Cardiac septum (tissue), 1 donor: ENCODE measurements around the gene TNRC18. TPM values are rescaled to one million over a fixed set of nuclear protein-coding genes. Genes with fewer than 3 reads are reported as not detected.
"Not testable (repeated sequence)": the region's sequence is repeated elsewhere in the genome, so short reads cannot be mapped to it uniquely, and the experiment has no call there.

ENCODE experiments used
- DNase-seq: peaks from one replicate; pipeline ENCODE4 v3.0.0-alpha.2; 2020; ENCODE audit warnings: low spot score
- intact Hi-C: fragments of 100-400 bp; cut with DNase I; formaldehyde crosslinking; loops from one replicate; pipeline ENCODE4 v1.14.0; 2022
- long read RNA-seq: library from polyadenylated mRNA; unstranded; transcript quantifications from one replicate; pipeline ENCODE4 v2.0.0, GENCODE V29; 2021
- total RNA-seq: library from RNA; stranded (reverse); fragmentation: NEBNext Ultra II Directional; extraction: Animal tissue kit (Norgen Biotek cat#: 25700); gene quantifications from one replicate; pipeline ENCODE4 v1.2.1, GENCODE V29; 2021
- donor health status: DM: no; HTN: no; CAD: no.

The TNRC18 gene, protein sequence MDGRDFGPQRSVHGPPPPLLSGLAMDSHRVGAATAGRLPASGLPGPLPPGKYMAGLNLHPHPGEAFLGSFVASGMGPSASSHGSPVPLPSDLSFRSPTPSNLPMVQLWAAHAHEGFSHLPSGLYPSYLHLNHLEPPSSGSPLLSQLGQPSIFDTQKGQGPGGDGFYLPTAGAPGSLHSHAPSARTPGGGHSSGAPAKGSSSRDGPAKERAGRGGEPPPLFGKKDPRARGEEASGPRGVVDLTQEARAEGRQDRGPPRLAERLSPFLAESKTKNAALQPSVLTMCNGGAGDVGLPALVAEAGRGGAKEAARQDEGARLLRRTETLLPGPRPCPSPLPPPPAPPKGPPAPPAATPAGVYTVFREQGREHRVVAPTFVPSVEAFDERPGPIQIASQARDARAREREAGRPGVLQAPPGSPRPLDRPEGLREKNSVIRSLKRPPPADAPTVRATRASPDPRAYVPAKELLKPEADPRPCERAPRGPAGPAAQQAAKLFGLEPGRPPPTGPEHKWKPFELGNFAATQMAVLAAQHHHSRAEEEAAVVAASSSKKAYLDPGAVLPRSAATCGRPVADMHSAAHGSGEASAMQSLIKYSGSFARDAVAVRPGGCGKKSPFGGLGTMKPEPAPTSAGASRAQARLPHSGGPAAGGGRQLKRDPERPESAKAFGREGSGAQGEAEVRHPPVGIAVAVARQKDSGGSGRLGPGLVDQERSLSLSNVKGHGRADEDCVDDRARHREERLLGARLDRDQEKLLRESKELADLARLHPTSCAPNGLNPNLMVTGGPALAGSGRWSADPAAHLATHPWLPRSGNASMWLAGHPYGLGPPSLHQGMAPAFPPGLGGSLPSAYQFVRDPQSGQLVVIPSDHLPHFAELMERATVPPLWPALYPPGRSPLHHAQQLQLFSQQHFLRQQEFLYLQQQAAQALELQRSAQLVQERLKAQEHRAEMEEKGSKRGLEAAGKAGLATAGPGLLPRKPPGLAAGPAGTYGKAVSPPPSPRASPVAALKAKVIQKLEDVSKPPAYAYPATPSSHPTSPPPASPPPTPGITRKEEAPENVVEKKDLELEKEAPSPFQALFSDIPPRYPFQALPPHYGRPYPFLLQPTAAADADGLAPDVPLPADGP (N-terminal part only)
- total RNA-seq: 40.5 TPM
- long read RNA-seq, partial matches to known transcripts: 41 of 48 reads
- long read RNA-seq, other reads (novel, unspliced or antisense): 7 of 48 reads

DNA sequence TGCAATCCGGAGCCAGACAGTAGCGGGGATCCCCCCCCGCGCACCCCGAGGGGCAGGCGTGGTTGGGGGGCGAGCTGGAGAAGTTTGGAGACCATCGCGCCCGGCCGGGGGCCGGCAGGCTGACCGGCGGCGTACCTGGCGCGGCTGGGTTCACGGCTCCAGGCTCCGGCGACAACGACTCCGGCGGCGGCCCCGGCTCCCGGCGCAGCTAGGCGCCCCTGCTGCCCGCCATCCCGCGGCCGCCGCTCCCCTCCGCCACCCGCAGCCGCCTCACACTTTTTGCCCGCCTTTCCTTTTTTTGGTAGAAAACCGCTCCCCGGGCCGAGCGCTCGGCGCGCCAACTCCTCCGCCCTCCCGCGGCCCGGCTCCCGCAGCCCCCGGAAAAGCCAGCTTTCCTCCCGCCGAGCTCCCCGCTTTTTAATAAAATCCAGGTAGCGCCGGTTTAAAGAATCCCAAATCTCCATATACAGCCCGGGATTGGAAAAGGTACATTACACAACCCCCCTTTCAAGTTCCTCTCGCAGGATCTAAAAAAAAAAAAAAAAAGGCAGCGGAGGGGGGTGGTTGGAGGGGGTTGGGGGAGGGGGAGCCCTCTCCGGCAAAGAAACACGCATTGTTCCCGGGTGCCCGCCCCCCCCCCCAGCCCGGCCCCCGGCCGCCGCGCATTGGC is at the start of gene TNRC18:
TSS of gene TNRC18 (minus strand) at position 529 of the 670 bp plus-strand sequence. CDS start 2,588 bp downstream, outside the sequence.
- no peak for DNase-seq
- intact Hi-C loops: no loop called here

DNA sequence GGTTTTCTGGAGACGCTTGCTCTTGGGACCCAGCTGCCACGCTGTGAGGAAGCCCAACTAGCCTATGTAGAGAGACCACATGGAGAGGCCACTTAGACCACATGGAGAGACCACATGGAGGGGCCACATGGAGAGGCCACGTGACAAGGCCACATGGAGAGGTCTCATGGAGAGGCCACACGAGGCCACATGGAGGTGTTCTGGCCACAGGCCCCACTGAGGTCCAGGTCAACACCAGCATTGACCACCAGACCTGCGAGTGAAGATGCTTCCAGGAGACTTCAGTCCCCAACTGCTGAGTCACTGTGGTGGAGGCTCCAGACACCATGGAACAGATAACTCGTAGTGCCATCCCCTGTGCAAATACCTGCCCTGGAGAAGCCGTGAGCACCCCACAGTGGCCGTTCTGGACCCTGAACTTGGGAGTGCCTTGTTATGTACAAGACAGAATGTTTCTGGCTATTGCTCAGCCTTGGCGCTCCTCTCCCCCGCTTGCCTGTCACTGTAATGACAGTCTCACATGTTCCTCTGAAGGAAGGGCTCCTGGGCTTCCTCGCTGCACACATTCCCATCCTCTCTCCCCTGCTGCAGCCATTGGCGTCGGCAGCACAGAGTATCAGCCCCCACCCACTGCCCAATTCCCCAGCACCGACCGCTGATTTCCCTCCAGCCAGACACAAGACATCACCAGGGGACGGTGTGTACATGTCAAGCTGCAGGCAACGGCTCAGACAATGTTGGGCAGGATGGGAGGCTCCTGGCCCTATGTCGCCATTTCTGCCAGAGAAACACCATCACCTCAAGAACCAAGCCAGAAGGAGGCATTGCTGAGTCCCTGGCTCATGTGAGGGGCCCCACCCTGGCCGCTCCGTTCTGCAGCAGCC is 49.0 kb upstream of the TNRC18 start:
- no peak for DNase-seq
- intact Hi-C loops: no loop called here

DNA sequence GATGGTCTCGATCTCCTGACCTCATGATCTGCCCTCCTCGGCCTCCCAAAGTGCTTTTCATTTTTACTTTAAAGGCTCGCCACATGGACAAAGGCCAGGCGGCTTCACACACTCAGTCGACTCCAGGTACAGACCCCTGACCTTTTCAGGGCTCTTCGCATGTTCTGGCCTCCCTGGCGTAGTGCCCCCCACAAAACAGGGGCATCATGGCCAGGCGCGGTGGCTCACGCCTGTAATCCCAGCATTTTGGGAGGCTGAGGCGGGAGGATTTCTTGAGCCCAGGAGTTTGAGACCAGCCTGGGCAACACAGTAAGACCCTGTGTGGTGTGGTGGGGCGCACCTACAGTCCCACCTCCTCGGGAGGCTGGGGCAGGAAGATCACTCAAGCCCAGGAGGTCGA is 48.0 kb upstream of the TNRC18 start:
- DNase-seq, intact Hi-C loops: not testable (repeated sequence)

DNA sequence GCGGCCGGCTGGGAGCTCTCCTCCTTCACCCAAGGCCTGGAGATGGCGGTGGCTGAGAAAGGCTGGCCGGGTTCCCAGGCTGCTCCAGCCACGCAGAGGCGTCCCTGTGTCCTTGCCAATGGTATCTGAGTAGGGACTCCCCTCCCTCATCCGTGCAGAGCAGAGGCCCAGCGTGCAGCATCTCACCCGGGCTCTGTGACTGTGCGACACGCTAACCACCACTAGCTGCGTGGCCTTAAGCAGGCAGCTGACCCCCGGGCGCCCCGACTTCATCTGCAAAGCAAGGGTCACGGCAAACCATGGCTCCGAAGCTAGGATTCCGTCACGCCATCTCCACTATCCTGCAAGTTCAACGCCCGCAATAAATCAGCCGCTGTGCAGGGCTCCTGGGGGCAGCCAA is 47.2 kb upstream of the TNRC18 start:
- DNase-seq: no peak

DNA sequence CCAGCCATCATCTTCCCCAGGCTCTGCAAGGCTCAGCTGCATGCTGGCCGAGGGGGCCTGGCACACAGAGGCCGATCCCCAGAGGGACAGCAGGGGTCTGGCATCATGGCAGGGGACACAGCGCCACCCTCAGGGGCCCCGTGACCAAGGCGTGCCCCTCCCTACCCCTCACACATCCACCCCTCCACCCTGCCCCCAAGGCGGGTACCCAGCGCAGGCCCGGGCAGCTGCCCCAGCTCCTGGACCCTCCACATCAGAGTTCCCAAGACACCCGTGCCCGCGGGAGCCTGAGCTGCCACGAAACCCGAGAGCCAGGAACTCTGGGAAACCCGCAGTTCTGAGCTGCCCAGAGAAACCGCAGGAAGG is 46.5 kb upstream of the TNRC18 start:
- intact Hi-C loops: no loop called here
- DNase-seq: no peak

More for the DNA sequence above, 47.2 kb upstream of the TNRC18 start:
- intact Hi-C loops: no loop called here

DNA sequence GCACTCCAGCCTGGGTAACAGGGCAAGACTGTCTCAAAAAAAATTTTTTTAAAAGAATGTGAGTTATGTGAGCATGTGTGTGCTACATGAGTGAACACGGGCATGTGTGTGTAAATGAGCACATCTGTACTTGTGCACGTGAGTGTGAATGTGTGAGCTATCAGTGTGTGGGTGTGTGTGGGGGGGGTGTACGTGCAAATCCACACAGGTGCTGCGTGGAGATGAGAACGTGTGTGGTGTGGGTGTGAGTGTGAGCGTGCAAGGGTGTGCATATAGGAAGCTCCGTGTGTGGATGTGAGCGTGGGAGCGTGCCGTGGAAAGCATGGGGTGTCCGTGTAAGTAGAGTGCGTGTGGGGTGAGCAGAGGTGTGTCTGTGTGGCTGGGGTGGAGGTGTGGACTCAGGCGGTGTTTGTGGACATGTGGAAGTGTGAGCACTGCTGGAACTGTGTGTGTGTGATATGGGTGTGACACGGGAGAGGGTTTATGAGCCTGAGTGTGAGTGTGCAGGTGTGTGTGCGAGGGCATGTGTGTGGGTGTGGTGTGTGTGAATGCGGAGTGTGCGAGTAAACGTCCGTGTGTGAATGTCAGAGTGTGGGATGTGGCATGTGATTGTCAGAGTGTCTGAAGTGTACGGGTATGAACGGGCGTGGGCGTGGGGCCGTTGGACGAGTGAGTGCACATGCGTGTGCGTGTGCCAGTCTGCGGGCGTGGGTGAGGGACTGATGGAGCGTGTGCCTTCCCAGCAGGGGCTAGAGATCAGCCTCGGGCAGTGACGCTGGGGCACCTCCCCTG is 45.9 kb upstream of the TNRC18 start:
- intact Hi-C loops: no loop called here

DNA sequence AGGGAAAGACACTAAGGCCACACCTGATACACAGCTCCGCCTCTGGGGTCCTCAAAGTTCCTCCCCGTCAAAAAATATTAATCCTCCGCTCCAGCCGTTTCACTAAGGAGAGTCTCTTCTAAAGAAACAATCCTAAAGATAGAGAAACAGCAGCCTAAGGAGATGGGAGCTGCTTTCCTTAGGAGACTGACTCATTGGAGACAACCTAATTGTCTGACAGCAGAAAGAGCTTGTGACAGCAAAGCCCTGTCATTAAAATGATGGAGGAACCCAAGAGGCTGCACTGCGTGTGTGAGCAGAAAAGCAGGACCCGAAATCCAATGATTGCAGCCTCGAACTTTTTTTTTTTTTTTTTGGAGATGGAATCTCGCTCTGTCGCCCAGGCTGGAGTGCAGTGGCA is 44.0 kb upstream of the TNRC18 start:
- intact Hi-C loops: no loop called here
- no peak for DNase-seq

More for the DNA sequence above, 45.9 kb upstream of the TNRC18 start:
- DNase-seq: no peak

DNA sequence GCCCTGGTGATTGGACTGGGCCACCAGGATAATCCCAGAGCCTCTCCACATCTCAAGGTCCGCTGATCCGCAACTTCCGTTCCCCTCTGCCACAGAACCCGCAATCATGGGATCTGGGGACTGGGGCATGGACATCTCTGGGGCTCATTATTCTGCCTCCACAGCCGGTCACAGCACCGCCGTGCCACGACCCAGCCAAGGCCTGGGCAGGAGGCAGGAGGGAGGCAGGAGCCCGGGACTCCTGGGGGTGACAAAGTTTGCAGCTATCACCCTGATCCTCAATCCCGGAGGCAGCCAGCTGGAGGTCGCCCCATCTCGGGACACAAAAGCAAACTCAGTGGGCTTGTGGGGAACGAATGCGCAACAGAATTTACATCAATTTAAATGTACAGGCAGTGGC is 42.9 kb upstream of the TNRC18 start:
- no peak for DNase-seq
- intact Hi-C loops: no loop called here

DNA sequence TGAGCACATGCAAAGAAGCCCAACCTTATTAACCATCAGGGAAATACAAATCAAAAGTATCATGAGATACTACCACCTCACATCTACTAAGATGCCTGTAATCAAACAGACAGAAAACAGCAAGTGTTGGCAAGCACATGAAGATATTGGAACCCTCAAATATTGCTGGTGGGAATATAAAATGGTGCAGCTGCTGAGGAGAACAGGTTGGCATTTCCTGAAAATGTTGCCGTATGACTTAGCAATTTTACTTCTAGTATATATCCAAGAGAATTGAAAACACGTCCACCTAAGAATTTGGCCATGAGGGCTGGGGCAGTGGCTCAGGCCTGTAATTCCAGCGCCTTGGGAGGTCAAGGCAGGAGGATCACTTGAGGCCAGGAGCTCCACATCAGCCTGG is 39.4 kb upstream of the TNRC18 start:
- intact Hi-C loops: no loop called here
- DNase-seq: no peak

DNA sequence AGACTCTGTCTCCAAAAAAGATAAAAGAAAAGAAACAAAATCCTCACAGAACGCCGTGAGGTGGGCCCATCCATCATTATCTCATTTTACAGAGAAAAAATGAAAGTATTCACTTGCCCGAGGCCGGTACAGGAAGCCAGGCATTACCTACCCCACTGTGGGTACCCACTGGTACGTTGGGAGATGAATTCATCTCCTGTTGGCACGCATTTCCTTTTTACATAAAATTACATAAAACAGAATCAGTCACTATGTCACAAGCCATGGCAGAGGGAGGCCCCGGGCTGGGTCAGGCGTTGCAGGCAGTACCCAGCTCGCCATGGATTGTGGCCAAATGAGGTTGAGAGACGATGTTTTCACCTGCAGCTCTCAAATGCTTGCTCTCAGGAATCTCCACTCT is 38.6 kb upstream of the TNRC18 start:
- DNase-seq: no peak
- intact Hi-C loops: no loop called here

DNA sequence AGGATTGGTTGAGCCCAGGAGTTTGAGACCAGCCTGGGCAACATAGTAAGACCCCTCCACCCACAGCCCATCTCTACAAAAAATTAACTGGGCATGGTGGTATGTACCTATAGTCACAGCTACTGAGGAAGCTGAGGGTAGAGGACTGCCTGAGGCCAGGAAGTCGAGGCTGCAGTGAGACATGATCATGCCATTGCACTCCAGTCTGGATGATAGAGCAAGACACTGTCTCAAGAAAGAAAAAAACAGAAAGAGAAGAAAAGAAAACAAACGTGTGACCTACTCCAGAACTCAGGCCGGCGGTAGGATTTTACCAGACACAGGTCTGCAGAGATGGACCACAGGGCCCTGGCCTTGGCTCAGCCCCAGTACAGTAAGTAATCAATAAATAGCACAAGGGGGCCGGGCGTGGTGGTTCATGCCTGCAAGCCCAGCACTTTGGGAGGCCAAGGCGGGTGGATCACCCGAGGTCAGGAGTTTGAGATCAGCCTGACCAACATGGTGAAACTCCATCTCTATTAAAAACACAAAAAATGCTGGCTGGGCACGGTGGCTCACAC is 35.4 kb upstream of the TNRC18 start:
- no peak for DNase-seq
- intact Hi-C loops: no loop called here

DNA sequence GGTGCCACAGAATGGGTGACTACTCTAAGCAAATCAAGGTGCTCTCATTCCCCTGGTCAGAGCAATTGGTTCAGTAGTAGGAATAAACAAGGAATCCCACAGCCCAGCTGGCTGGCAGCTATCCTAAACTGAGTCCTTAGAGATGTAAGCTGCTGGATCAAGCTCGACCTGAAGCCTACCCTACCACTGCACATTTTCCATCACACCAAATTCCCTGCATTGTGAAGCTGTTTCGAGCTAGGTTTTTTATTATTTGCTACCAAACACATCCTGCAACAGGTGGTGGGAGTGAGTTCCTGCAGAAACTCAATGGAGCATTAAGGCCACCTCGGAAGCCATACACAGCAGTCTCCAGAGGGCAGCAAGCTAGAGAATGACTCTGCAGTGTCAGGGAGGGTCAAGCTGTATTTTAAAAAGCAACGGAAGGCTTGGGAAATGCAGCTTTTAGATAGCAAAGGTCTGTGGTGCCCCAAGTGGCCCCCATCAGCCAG is 33.7 kb upstream of the TNRC18 start:
- intact Hi-C loops: no loop called here

DNA sequence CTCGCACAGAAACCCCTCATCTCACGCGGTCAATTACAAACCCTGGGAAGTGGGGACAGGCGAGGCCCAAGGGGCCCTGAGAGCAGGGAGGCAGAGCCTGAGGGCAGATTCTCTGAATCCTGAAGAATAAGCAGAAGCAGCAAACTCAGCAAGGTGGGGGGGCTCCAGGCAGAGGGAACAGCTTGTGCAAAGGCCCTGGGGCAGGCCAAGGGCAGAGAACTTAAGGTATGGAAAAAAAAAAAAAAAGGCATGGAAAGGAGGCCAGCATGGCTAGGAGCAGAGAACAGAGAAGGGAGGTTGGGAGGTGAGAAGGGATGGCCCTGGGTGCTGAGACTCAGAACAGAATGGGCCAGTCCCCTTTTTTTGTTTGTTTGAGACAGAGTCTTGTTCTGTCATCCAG is 32.8 kb upstream of the TNRC18 start:
- intact Hi-C loops: no loop called here
- DNase-seq: no peak

More for the DNA sequence above, 33.7 kb upstream of the TNRC18 start:
- DNase-seq: no peak

DNA sequence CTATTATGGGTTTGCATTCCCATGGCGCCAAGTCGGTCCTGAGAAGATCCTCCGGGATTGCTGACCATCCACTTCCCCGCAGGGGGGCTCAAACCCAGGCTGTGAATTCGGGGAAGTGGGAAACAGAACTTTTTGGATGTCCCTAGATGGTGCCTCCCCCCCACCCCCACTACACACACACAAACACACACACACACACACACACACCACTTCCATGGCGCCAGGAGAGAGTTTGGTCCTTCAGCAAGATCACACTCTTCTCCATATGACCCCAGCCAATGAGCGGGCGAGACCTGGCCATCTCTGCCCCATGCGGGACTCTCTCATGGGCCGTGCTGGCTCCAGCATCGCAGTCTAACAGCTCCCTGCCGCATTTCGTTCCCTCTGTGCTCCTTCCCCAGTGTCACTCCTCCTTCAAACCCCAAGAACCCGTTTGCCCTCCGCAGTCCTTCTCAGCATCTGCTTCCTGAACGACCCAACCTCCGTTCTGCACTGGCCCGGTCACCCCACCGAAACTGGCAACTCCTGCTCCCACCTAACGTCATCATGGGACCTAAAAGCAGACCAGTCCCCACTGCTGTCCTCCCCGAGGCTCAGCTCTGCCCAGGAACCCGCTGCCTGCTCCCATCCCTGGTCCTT is 32.1 kb upstream of the TNRC18 start:
- intact Hi-C loops: no loop called here
- no peak for DNase-seq

DNA sequence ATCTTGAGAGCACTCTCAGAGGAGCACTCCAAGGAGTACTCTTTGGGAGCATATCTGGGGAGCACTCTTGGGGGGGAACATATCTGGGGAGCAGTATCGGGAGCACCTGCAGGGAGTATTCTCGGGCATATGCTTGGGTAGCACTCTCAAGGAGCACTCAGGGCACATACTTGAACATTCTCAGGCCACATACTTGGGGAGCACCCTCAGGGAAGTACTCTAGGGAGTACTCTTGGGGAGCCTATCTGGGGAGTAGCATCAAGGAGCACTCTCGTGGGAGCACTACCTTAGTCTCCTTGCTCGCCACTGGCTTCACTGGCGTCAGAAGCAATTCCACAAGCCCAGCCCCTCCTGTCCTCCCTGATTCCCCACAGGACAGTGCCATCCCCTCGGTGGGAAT is 31.5 kb upstream of the TNRC18 start:
- intact Hi-C loops: no loop called here
- DNase-seq: no peak

DNA sequence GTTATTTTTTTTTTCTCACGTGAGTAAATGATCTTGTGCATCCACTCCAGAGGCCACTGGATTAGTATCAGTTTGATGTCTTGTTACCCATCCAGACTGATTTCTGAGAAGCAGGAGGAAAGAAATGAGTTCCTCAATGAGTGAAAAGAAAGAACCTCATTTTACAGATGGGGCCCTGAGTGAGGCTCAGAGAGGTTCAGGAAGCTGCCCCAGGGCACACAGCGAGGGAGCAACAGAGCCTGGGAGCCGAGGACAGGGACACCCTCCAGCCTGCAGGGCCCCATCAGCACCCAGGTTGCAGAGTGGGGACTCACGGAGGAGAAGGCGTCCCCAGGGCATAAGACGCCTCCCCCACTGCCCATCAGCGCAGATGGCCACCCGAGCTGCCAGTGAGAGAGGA is 30.9 kb upstream of the TNRC18 start:
- intact Hi-C loops: no loop called here
- DNase-seq: no peak

DNA sequence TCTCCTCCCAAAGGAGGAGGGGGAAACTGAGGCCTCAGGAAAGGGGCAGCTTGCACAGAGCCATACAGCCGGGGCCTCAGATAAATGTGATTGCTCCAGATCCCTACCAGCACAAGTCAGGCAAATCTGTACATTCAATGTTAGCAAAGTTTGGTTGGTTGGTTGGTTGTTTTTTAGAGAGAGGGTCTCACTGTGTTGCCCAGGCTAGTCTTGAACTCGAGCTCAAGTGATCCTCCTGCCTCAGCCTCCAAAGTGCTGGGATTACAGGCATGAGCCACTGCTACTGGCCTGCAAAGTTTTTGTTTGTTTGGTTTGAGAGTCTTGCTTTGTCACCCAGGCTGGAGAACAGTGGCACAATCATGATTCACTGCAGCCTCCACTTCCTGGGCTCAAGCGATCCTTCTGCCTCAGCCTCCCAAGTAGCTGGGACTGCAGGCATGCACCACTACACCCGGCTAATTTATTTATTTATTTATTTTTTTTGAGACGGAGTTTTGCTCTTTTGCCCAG is 30.0 kb upstream of the TNRC18 start:
- intact Hi-C loops: no loop called here
- no peak for DNase-seq
